WTC11 (cell line): ENCODE results near the gene CBX7. TPM values are rescaled to one million over a fixed set of nuclear protein-coding genes. Genes with fewer than 3 reads are reported as not detected.

Experiments used
- ATF1 ChIP-seq: sonication (generic); formaldehyde crosslinking; IDR thresholded peaks from 2 replicates; pipeline ENCODE4 v1.8.1; 2023; ENCODE audit warnings: mild to moderate bottlenecking, moderate library complexity, missing genetic modification reagents
- EMX1 ChIP-seq: fragments of 250-450 bp; sonication (Bioruptor Pico); IDR thresholded peaks from 2 replicates; pipeline ENCODE4 v1.8.0; 2021; ENCODE audit warnings: mild to moderate bottlenecking
- ETV6 ChIP-seq: sonication (generic); formaldehyde crosslinking; IDR thresholded peaks from 2 replicates; pipeline ENCODE4 v1.8.1; 2022; ENCODE audit warnings: mild to moderate bottlenecking, missing genetic modification reagents
- FOXK1 ChIP-seq: sonication (generic); formaldehyde crosslinking; IDR thresholded peaks from 2 replicates; pipeline ENCODE4 v1.8.0; 2022; ENCODE audit warnings: mild to moderate bottlenecking, moderate library complexity, missing genetic modification reagents
- GTF2I ChIP-seq: fragments of 250-450 bp; sonication (Bioruptor Pico); conservative IDR thresholded peaks from 2 replicates; pipeline ENCODE4 v1.4.0; 2021; ENCODE audit warnings: mild to moderate bottlenecking
- KAT7 ChIP-seq: sonication (generic); formaldehyde crosslinking; IDR thresholded peaks from 2 replicates; pipeline ENCODE4 v1.8.1; 2023; ENCODE audit warnings: missing genetic modification reagents, mild to moderate bottlenecking, borderline replicate concordance
- NFYB ChIP-seq: sonication (generic); formaldehyde crosslinking; conservative IDR thresholded peaks from 2 replicates; pipeline ENCODE4 v1.8.0; 2022; ENCODE audit warnings: low read depth, missing genetic modification reagents
- SMAD3 ChIP-seq: sonication (generic); formaldehyde crosslinking; IDR thresholded peaks from 2 replicates; pipeline ENCODE4 v1.8.0; 2022; ENCODE audit warnings: missing genetic modification reagents, mild to moderate bottlenecking, borderline replicate concordance
- SMAD4 ChIP-seq: sonication (generic); formaldehyde crosslinking; IDR thresholded peaks from 2 replicates; pipeline ENCODE4 v1.8.0; 2022; ENCODE audit warnings: mild to moderate bottlenecking, missing genetic modification reagents
- SOX15 ChIP-seq: fragments of 250-450 bp; sonication (Bioruptor Pico); IDR thresholded peaks from 2 replicates; pipeline ENCODE4 v1.9.0; 2021; ENCODE audit warnings: mild to moderate bottlenecking
- SP1 ChIP-seq: sonication (generic); formaldehyde crosslinking; conservative IDR thresholded peaks from 2 replicates; pipeline ENCODE4 v1.8.1; 2022; ENCODE audit warnings: missing genetic modification reagents
- TP53 ChIP-seq: sonication (generic); formaldehyde crosslinking; IDR thresholded peaks from 2 replicates; pipeline ENCODE4 v1.8.1; 2023; ENCODE audit warnings: mild to moderate bottlenecking, missing genetic modification reagents
- ZBTB21 ChIP-seq: sonication (generic); formaldehyde crosslinking; IDR thresholded peaks from 2 replicates; pipeline ENCODE4 v1.8.1; 2023; ENCODE audit warnings: mild to moderate bottlenecking, missing genetic modification reagents, borderline replicate concordance
- total RNA-seq: library from RNA; stranded (reverse); gene quantifications from 3 replicates; pipeline ENCODE4 v1.2.3, GENCODE V29; 2021
- TF ChIP-seq, protein P1 (sequence below): sonication (generic); formaldehyde crosslinking; conservative IDR thresholded peaks from 2 replicates; pipeline ENCODE4 v1.8.1; 2022; ENCODE audit warnings: mild to moderate bottlenecking, missing genetic modification reagents
- TF ChIP-seq, protein P2 (sequence below): fragments of 250-450 bp; sonication (Bioruptor Pico); IDR thresholded peaks from 2 replicates; pipeline ENCODE4 v1.8.0; 2021; ENCODE audit warnings: mild to moderate bottlenecking
- TF ChIP-seq, protein P3 (sequence below): fragments of 250-450 bp; sonication (Bioruptor Pico); IDR thresholded peaks from 2 replicates; pipeline ENCODE4 v1.9.0; 2021; ENCODE audit warnings: mild to moderate bottlenecking, borderline replicate concordance
- TF ChIP-seq, protein P4 (sequence below): sonication (generic); formaldehyde crosslinking; IDR thresholded peaks from 2 replicates; pipeline ENCODE4 v1.8.1; 2023; ENCODE audit warnings: mild to moderate bottlenecking, moderate library complexity, missing genetic modification reagents
- TF ChIP-seq, protein P5 (sequence below): sonication (generic); formaldehyde crosslinking; IDR thresholded peaks from 2 replicates; pipeline ENCODE4 v1.8.1; 2023; ENCODE audit warnings: mild to moderate bottlenecking, missing genetic modification reagents, moderate library complexity
- TF ChIP-seq, protein P6 (sequence below): fragments of 250-450 bp; sonication (Bioruptor Pico); IDR thresholded peaks from 2 replicates; pipeline ENCODE4 v1.9.0; 2021; ENCODE audit warnings: mild to moderate bottlenecking
- TF ChIP-seq, protein P7 (sequence below): fragments of 250-450 bp; sonication (Bioruptor Pico); IDR thresholded peaks from 2 replicates; pipeline ENCODE4 v1.9.0; 2021; ENCODE audit warnings: mild to moderate bottlenecking
- TF ChIP-seq, protein P8 (sequence below): sonication (generic); formaldehyde crosslinking; IDR thresholded peaks from 2 replicates; pipeline ENCODE4 v1.8.0; 2022; ENCODE audit warnings: mild to moderate bottlenecking, missing genetic modification reagents
- TF ChIP-seq, protein P9 (sequence below): fragments of 250-450 bp; sonication (Bioruptor Pico); conservative IDR thresholded peaks from 2 replicates; pipeline ENCODE4 v1.9.0; 2021; ENCODE audit warnings: mild to moderate bottlenecking

CBX7 gene
- total RNA-seq, 1 experiment from 2014 or later, result 10.6 TPM

DNA sequence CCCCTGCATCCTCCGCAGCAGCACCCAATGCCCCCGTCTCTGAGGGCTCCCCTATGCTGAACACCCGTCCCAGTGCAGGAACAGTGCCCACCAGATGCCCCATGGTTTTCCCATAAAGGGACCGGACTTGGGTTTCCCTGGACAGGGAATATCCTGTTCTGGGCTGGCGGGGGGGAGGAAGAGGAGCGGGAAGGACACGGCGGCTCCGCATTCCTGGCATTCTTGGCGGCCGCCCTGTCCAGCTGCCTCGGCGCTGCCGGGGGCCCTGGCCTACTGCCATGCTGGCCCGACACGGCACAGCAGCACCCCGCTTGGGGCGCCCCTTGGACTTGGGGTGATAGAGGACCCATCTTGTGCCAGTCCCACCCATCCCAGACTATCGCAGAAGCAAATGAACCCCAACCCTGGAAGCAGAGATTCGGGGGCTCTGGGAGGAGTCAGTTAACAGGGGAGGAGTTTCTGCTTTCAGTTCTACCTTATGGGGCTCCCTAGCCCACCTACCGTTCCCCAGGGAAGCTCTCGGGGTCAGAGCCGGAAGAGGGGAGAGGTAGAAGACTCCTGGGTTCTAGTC lies 23.7 kb upstream of the CBX7 start (continued):
- TF ChIP-seq FOXK1 (peak; percentile 50; the same call in 1 of the 2 replicates), GTF2I (CRISPR knock-in tag) (no peak), TP53 (CRISPR knock-in tag) (no peak), ZBTB21 (CRISPR knock-in tag) (no peak), SP1 (peak; percentile 39; the same call in 1 of the 2 replicates), ETV6 (CRISPR knock-in tag) (peak; percentile 96), ATF1 (CRISPR knock-in tag) (no peak), SMAD3 (CRISPR knock-in tag) (no peak), NFYB (no peak), SOX15 (no peak), KAT7 (CRISPR knock-in tag) (no peak), SMAD4 (CRISPR knock-in tag) (no peak), EMX1 (CRISPR knock-in tag) (peak; percentile 65; the same call in 1 of the 2 replicates)
- TF ChIP-seq, protein P1, sequence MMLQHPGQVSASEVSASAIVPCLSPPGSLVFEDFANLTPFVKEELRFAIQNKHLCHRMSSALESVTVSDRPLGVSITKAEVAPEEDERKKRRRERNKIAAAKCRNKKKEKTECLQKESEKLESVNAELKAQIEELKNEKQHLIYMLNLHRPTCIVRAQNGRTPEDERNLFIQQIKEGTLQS (CRISPR knock-in tag), result no peak
- TF ChIP-seq, protein P2, sequence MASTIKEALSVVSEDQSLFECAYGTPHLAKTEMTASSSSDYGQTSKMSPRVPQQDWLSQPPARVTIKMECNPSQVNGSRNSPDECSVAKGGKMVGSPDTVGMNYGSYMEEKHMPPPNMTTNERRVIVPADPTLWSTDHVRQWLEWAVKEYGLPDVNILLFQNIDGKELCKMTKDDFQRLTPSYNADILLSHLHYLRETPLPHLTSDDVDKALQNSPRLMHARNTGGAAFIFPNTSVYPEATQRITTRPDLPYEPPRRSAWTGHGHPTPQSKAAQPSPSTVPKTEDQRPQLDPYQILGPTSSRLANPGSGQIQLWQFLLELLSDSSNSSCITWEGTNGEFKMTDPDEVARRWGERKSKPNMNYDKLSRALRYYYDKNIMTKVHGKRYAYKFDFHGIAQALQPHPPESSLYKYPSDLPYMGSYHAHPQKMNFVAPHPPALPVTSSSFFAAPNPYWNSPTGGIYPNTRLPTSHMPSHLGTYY, result no peak
- TF ChIP-seq, protein P3, sequence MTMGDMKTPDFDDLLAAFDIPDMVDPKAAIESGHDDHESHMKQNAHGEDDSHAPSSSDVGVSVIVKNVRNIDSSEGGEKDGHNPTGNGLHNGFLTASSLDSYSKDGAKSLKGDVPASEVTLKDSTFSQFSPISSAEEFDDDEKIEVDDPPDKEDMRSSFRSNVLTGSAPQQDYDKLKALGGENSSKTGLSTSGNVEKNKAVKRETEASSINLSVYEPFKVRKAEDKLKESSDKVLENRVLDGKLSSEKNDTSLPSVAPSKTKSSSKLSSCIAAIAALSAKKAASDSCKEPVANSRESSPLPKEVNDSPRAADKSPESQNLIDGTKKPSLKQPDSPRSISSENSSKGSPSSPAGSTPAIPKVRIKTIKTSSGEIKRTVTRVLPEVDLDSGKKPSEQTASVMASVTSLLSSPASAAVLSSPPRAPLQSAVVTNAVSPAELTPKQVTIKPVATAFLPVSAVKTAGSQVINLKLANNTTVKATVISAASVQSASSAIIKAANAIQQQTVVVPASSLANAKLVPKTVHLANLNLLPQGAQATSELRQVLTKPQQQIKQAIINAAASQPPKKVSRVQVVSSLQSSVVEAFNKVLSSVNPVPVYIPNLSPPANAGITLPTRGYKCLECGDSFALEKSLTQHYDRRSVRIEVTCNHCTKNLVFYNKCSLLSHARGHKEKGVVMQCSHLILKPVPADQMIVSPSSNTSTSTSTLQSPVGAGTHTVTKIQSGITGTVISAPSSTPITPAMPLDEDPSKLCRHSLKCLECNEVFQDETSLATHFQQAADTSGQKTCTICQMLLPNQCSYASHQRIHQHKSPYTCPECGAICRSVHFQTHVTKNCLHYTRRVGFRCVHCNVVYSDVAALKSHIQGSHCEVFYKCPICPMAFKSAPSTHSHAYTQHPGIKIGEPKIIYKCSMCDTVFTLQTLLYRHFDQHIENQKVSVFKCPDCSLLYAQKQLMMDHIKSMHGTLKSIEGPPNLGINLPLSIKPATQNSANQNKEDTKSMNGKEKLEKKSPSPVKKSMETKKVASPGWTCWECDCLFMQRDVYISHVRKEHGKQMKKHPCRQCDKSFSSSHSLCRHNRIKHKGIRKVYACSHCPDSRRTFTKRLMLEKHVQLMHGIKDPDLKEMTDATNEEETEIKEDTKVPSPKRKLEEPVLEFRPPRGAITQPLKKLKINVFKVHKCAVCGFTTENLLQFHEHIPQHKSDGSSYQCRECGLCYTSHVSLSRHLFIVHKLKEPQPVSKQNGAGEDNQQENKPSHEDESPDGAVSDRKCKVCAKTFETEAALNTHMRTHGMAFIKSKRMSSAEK (CRISPR knock-in tag), result no peak
- TF ChIP-seq, protein P4, sequence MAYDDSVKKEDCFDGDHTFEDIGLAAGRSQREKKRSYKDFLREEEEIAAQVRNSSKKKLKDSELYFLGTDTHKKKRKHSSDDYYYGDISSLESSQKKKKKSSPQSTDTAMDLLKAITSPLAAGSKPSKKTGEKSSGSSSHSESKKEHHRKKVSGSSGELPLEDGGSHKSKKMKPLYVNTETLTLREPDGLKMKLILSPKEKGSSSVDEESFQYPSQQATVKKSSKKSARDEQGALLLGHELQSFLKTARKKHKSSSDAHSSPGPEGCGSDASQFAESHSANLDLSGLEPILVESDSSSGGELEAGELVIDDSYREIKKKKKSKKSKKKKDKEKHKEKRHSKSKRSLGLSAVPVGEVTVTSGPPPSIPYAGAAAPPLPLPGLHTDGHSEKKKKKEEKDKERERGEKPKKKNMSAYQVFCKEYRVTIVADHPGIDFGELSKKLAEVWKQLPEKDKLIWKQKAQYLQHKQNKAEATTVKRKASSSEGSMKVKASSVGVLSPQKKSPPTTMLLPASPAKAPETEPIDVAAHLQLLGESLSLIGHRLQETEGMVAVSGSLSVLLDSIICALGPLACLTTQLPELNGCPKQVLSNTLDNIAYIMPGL (CRISPR knock-in tag), result no peak
- TF ChIP-seq, protein P5, sequence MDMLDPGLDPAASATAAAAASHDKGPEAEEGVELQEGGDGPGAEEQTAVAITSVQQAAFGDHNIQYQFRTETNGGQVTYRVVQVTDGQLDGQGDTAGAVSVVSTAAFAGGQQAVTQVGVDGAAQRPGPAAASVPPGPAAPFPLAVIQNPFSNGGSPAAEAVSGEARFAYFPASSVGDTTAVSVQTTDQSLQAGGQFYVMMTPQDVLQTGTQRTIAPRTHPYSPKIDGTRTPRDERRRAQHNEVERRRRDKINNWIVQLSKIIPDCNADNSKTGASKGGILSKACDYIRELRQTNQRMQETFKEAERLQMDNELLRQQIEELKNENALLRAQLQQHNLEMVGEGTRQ (CRISPR knock-in tag), result no peak
- TF ChIP-seq, protein P6, sequence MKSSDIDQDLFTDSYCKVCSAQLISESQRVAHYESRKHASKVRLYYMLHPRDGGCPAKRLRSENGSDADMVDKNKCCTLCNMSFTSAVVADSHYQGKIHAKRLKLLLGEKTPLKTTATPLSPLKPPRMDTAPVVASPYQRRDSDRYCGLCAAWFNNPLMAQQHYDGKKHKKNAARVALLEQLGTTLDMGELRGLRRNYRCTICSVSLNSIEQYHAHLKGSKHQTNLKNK (CRISPR knock-in tag), result no peak
- TF ChIP-seq, protein P7, sequence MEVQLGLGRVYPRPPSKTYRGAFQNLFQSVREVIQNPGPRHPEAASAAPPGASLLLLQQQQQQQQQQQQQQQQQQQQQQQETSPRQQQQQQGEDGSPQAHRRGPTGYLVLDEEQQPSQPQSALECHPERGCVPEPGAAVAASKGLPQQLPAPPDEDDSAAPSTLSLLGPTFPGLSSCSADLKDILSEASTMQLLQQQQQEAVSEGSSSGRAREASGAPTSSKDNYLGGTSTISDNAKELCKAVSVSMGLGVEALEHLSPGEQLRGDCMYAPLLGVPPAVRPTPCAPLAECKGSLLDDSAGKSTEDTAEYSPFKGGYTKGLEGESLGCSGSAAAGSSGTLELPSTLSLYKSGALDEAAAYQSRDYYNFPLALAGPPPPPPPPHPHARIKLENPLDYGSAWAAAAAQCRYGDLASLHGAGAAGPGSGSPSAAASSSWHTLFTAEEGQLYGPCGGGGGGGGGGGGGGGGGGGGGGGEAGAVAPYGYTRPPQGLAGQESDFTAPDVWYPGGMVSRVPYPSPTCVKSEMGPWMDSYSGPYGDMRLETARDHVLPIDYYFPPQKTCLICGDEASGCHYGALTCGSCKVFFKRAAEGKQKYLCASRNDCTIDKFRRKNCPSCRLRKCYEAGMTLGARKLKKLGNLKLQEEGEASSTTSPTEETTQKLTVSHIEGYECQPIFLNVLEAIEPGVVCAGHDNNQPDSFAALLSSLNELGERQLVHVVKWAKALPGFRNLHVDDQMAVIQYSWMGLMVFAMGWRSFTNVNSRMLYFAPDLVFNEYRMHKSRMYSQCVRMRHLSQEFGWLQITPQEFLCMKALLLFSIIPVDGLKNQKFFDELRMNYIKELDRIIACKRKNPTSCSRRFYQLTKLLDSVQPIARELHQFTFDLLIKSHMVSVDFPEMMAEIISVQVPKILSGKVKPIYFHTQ (CRISPR knock-in tag), result no peak
- TF ChIP-seq, protein P8, sequence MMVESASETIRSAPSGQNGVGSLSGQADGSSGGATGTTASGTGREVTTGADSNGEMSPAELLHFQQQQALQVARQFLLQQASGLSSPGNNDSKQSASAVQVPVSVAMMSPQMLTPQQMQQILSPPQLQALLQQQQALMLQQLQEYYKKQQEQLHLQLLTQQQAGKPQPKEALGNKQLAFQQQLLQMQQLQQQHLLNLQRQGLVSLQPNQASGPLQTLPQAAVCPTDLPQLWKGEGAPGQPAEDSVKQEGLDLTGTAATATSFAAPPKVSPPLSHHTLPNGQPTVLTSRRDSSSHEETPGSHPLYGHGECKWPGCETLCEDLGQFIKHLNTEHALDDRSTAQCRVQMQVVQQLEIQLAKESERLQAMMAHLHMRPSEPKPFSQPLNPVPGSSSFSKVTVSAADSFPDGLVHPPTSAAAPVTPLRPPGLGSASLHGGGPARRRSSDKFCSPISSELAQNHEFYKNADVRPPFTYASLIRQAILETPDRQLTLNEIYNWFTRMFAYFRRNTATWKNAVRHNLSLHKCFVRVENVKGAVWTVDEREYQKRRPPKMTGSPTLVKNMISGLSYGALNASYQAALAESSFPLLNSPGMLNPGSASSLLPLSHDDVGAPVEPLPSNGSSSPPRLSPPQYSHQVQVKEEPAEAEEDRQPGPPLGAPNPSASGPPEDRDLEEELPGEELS (CRISPR knock-in tag), result no peak; the same call in 1 of the 2 replicates
- TF ChIP-seq, protein P9, sequence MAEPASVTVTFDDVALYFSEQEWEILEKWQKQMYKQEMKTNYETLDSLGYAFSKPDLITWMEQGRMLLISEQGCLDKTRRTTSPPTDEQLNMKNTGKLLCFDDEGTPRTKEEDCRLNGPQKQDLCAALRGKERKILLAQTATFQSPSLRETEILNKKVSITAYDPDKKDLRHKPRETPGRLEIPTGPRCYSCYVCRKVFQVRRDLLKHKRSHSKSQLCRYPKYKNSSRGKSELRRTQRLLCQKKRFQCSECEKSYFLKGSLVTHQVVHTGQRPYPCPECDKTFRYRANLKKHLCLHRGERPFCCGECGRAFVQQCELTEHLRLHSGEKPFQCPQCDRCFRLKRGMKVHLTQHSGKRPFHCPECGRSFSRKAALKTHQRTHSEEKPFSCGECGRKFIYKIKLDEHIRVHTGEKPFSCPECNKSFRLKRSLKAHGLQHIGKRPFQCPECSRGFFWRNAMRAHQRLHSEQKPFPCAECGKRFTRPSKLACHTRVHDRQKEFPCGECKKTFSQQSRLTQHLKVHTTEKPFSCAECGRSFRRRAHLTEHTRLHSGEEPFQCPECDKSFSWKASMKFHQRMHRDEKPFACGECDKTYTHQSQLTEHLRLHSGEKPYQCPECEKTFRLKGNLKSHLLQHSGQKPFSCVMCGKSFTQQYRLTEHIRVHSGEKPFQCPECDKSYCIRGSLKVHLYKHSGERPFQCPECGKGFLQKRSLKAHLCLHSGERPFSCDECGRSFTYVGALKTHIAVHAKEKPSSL (CRISPR knock-in tag), result no peak
